Endothelial cell of umbilical vein (primary cell): Measurements from ENCODE around the gene HPGD.

Experiments
- MAX ChIP-seq: IDR thresholded peaks from 2 replicates; pipeline ENCODE4 v1.6.1; 2011; ENCODE audit not compliant: insufficient read depth, insufficient read length
- TF ChIP-seq, protein P1 (sequence below), 2 donors: IDR thresholded peaks; 1 replicate in 1 of 2; 2 replicates in 1 of 2; pipeline ENCODE4 v1.5.1; 2011; ENCODE audit warnings: low read length in 2 of 2, mild to moderate bottlenecking in 2 of 2, moderate library complexity in 2 of 2, control low read depth in 1 of 2, inconsistent platforms in 1 of 2, low read depth in 1 of 2; ENCODE audit not compliant: insufficient read depth in 1 of 2; ENCODE audit errors: extremely low read depth in 1 of 2

GRCh38 chr4:174479140-174479539 lies 43.1 kb downstream of the HPGD start:
- TF ChIP-seq, protein P1, sequence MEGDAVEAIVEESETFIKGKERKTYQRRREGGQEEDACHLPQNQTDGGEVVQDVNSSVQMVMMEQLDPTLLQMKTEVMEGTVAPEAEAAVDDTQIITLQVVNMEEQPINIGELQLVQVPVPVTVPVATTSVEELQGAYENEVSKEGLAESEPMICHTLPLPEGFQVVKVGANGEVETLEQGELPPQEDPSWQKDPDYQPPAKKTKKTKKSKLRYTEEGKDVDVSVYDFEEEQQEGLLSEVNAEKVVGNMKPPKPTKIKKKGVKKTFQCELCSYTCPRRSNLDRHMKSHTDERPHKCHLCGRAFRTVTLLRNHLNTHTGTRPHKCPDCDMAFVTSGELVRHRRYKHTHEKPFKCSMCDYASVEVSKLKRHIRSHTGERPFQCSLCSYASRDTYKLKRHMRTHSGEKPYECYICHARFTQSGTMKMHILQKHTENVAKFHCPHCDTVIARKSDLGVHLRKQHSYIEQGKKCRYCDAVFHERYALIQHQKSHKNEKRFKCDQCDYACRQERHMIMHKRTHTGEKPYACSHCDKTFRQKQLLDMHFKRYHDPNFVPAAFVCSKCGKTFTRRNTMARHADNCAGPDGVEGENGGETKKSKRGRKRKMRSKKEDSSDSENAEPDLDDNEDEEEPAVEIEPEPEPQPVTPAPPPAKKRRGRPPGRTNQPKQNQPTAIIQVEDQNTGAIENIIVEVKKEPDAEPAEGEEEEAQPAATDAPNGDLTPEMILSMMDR (IDR thresholded peaks at IDR 0.05; ENCODE audit: extremely low read depth in 1 of 2, insufficient read depth in 1 of 2, low read depth in 1 of 2, low read length in 2 of 2) = no peak
- no peak for TF ChIP-seq MAX
